HepG2 (cell line): Measurements from ENCODE around the gene LGI4. TPM values are rescaled to one million over a fixed set of nuclear protein-coding genes. Genes with fewer than 3 reads are reported as not detected.
A peak's percentile ranks its signal among the peaks of the same experiment; 100 is the strongest.

Source experiments
- ATRX ChIP-seq: sonication (generic); formaldehyde crosslinking; IDR thresholded peaks from 2 replicates; pipeline ENCODE4 v1.4.0; 2020; ENCODE audit warnings: missing genetic modification reagents, borderline replicate concordance
- FOSL1 ChIP-seq: sonication (generic); formaldehyde crosslinking; IDR thresholded peaks from 2 replicates; pipeline ENCODE4 v1.9.0; 2021; ENCODE audit warnings: missing genetic modification reagents, borderline replicate concordance
- FOXP4 ChIP-seq: sonication (generic); formaldehyde crosslinking; IDR thresholded peaks from 2 replicates; pipeline ENCODE4 v1.4.0; 2020; ENCODE audit warnings: missing genetic modification reagents
- KAT2B ChIP-seq: fragments of 150-350 bp; IDR thresholded peaks from 2 replicates; pipeline ENCODE4 v1.6.1; 2014; ENCODE audit warnings: low read depth, low read length, borderline replicate concordance
- KMT2A ChIP-seq: sonication (generic); formaldehyde crosslinking; IDR thresholded peaks from 2 replicates; pipeline ENCODE4 v1.4.0; 2020; ENCODE audit warnings: missing genetic modification reagents
- MIER3 ChIP-seq: IDR thresholded peaks from 2 replicates; pipeline ENCODE4 v1.6.1; 2016; ENCODE audit warnings: missing compliant biosample characterization, borderline replicate concordance
- NCOR1 ChIP-seq: fragments of 200-600 bp; sonication (generic); IDR thresholded peaks from 2 replicates; pipeline ENCODE4 v1.7.0; 2017; ENCODE audit warnings: antibody characterized with exemption, low read length, borderline replicate concordance
- NFKBIZ ChIP-seq: IDR thresholded peaks from 2 replicates; pipeline ENCODE4 v1.6.1; 2018; ENCODE audit warnings: missing genetic modification reagents, missing compliant biosample characterization
- NR2F2 ChIP-seq: IDR thresholded peaks from 2 replicates; pipeline ENCODE4 v1.6.1; 2012; ENCODE audit warnings: low read depth, inconsistent platforms, borderline replicate concordance
- PREB ChIP-seq: sonication (generic); formaldehyde crosslinking; IDR thresholded peaks from 2 replicates; pipeline ENCODE4 v1.4.0; 2020; ENCODE audit warnings: missing genetic modification reagents
- SNAPC4 ChIP-seq: sonication (generic); formaldehyde crosslinking; IDR thresholded peaks from 2 replicates; pipeline ENCODE4 v1.4.0; 2020; ENCODE audit warnings: mild to moderate bottlenecking, missing genetic modification reagents
- ZBTB38 ChIP-seq: sonication (generic); formaldehyde crosslinking; IDR thresholded peaks from 2 replicates; pipeline ENCODE4 v1.5.1; 2020; ENCODE audit warnings: mild to moderate bottlenecking, missing genetic modification reagents
- ZNF12 ChIP-seq: sonication (generic); formaldehyde crosslinking; IDR thresholded peaks from 2 replicates; pipeline ENCODE4 v1.5.0; 2020; ENCODE audit warnings: missing genetic modification reagents
- ZNF136 ChIP-seq: sonication (generic); formaldehyde crosslinking; IDR thresholded peaks from 2 replicates; pipeline ENCODE4 v1.8.1; 2022; ENCODE audit warnings: low read depth, mild to moderate bottlenecking, moderate library complexity, missing genetic modification reagents
- ZNF20 ChIP-seq: sonication (generic); formaldehyde crosslinking; IDR thresholded peaks from 2 replicates; pipeline ENCODE4 v1.4.0; 2020; ENCODE audit warnings: mild to moderate bottlenecking, moderate library complexity, missing genetic modification reagents
- ZNF205 ChIP-seq: IDR thresholded peaks from 2 replicates; pipeline ENCODE4 v1.6.1; 2018; ENCODE audit warnings: missing biosample characterization, missing genetic modification reagents
- ZNF253 ChIP-seq: sonication (generic); formaldehyde crosslinking; IDR thresholded peaks from 2 replicates; pipeline ENCODE4 v1.8.0; 2022; ENCODE audit warnings: mild to moderate bottlenecking, missing genetic modification reagents, borderline replicate concordance
- ZNF260 ChIP-seq: sonication (generic); formaldehyde crosslinking; IDR thresholded peaks from 2 replicates; pipeline ENCODE4 v1.4.0; 2020; ENCODE audit warnings: missing genetic modification reagents, low read depth, mild to moderate bottlenecking, borderline replicate concordance
- ZNF33A ChIP-seq: sonication (generic); formaldehyde crosslinking; IDR thresholded peaks from 2 replicates; pipeline ENCODE4 v1.5.1; 2020; ENCODE audit warnings: missing genetic modification reagents, mild to moderate bottlenecking, moderate library complexity, borderline replicate concordance
- ZNF350 ChIP-seq: sonication (generic); formaldehyde crosslinking; IDR thresholded peaks from 2 replicates; pipeline ENCODE4 v1.4.0; 2020; ENCODE audit warnings: mild to moderate bottlenecking, low read depth, missing genetic modification reagents, borderline replicate concordance
- ZNF674 ChIP-seq: sonication (generic); formaldehyde crosslinking; IDR thresholded peaks from 2 replicates; pipeline ENCODE4 v1.5.0; 2020; ENCODE audit warnings: low read depth, mild to moderate bottlenecking, missing genetic modification reagents
- ZNF773 ChIP-seq: sonication (generic); formaldehyde crosslinking; IDR thresholded peaks from 2 replicates; pipeline ENCODE4 v1.4.0; 2020; ENCODE audit warnings: missing genetic modification reagents, borderline replicate concordance
- ZNF780A ChIP-seq: sonication (generic); formaldehyde crosslinking; IDR thresholded peaks from 2 replicates; pipeline ENCODE4 v1.8.0; 2022; ENCODE audit warnings: mild to moderate bottlenecking, missing genetic modification reagents, moderate library complexity
- polyA plus RNA-seq, 8 experiments: library from polyadenylated mRNA; depleted of rRNA in 3 of 8; stranded (reverse) in 7 of 8; unstranded in 1 of 8; fragments of >200 nt; fragmentation: Illumina TruSeq in 4 of 8; extraction: Trizol in 4 of 8; gene quantifications; 2 replicates each; pipeline versions ENCODE4 v1.2.1 to v1.2.3, GENCODE V29; 2011 to 2016; ENCODE audit warnings: low read depth in 4 of 8, missing spikeins in 1 of 8, mixed read lengths in 1 of 8; ENCODE audit not compliant: insufficient read depth in 1 of 8
- total RNA-seq, 5 experiments: library from RNA; depleted of rRNA; stranded (reverse); fragments of >200 nt; fragmentation: Illumina TruSeq; extraction: Trizol; gene quantifications; 2 replicates each; pipeline ENCODE4 v1.2.3, GENCODE V29; 2016; ENCODE audit warnings: low read depth in 1 of 5

LGI4 gene
- total and polyA plus RNA-seq, 2 of the 13 experiments (the other 11 are each of a cell fraction or from before 2014, with no cell fraction given): 2.8 TPM; not detected in 1

- TF ChIP-seq SNAPC4 (CRISPR knock-in tag): 0 out of 2 replicates have a peak, but pooled peaks have one; percentile 41
- TF ChIP-seq ZNF205 (CRISPR knock-in tag): peak; percentile 57; the same call in 1 of the 2 replicates
- no peak for TF ChIP-seq ZNF350
- TF ChIP-seq ZNF260 (CRISPR knock-in tag): no peak
- no peak for TF ChIP-seq ZNF674
- TF ChIP-seq ZNF773 (CRISPR knock-in tag): no peak
- no peak for TF ChIP-seq KMT2A (CRISPR knock-in tag)
- peak; percentile 93 for TF ChIP-seq NCOR1
- TF ChIP-seq ATRX (CRISPR knock-in tag): no peak
- TF ChIP-seq ZNF136 (CRISPR knock-in tag): no peak
- no peak for TF ChIP-seq FOSL1
- no peak for TF ChIP-seq ZNF33A (CRISPR knock-in tag)
- no peak for TF ChIP-seq ZNF780A
- TF ChIP-seq NR2F2: peak; percentile 59; the same call in 1 of the 2 replicates
- TF ChIP-seq ZNF12 (CRISPR knock-in tag): no peak
- TF ChIP-seq MIER3 (CRISPR knock-in tag): no peak; the same call in 1 of the 2 replicates
- TF ChIP-seq FOXP4 (CRISPR knock-in tag): peak; percentile 53
- TF ChIP-seq NFKBIZ (CRISPR knock-in tag): no peak
- 0 out of 2 replicates have a peak, but pooled peaks have one; percentile 24 for TF ChIP-seq ZBTB38
- no peak for TF ChIP-seq ZNF253 (CRISPR knock-in tag)
- no peak for TF ChIP-seq KAT2B
- no peak for TF ChIP-seq PREB (CRISPR knock-in tag)
- TF ChIP-seq ZNF20 (CRISPR knock-in tag): no peak
Measured at GRCh38 chr19:35136977-35137702, 2.3 kb upstream of the LGI4 start (continued).
